Body of pancreas (tissue), 4 donors: ENCODE results near the gene RECQL5. TPM values are rescaled to one million over a fixed set of nuclear protein-coding genes. Genes with fewer than 3 reads are reported as not detected.

Experiments used
- ATAC-seq: fragments of 150-250 bp; one replicate; pipeline ENCODE4 v1.9.1; 2016
- DNase-seq, 4 donors: peaks; one replicate each; pipeline ENCODE4 v3.0.0-alpha.2; 2019
- H3K27ac ChIP-seq, 4 donors: fragments of 200-600 bp; sonication (generic); 1 replicate in 3 of 4; 2 replicates in 1 of 4; pipeline versions ENCODE4 v1.5.1 to v1.6.1; 2016 to 2019; ENCODE audit warnings: mild to moderate bottlenecking in 1 of 4, mixed read lengths in 1 of 4, moderate library complexity in 1 of 4
- H3K27me3 ChIP-seq, 2 donors: fragments of 200-600 bp; sonication (generic); one replicate each; pipeline ENCODE4 v1.6.0; 2016; ENCODE audit warnings: mild to moderate bottlenecking in 1 of 2
- H3K36me3 ChIP-seq, 2 donors: fragments of 200-600 bp; sonication (generic); replicated peaks in 1 of 2; 2 replicates each; pipeline ENCODE4 v1.5.1; 2016; ENCODE audit warnings: low read depth in 2 of 2; ENCODE audit not compliant: insufficient read depth in 1 of 2
- H3K4me1 ChIP-seq: fragments of 200-600 bp; sonication (generic); one replicate; pipeline ENCODE4 v1.6.0; 2016
- H3K4me3 ChIP-seq, 2 donors: fragments of 200-600 bp; sonication (generic); 1 replicate in 1 of 2; 2 replicates in 1 of 2; pipeline ENCODE4 v1.5.1; 2016 to 2019
- H3K9me3 ChIP-seq, 3 donors: fragments of 200-600 bp; sonication (generic); 1 replicate in 2 of 3; 2 replicates in 1 of 3; pipeline ENCODE4 v1.5.1; 2016
- POLR2A ChIP-seq, 3 donors: fragments of 450-650 bp; IDR thresholded peaks; one replicate each; pipeline ENCODE4 v1.6.1; 2016; ENCODE audit warnings: antibody characterized with exemption in 3 of 3, mild to moderate bottlenecking in 2 of 3
- WGBS, 2 donors: methylation state at CpG; one replicate each; pipeline ENCODE4 v1.1.5; 2017; 5-methylcytosine and 5-hydroxymethylcytosine counted together
- intact Hi-C: fragments of 100-400 bp; cut with DNase I; formaldehyde crosslinking; loops from one replicate; pipeline ENCODE4 v1.15.1; 2023
- total RNA-seq, 2 donors: library from RNA; depleted of rRNA; stranded (reverse); fragments of >200 nt; gene quantifications; one replicate each; pipeline ENCODE4 v1.1.0, GENCODE V29; 2016
- TF ChIP-seq, protein P1 (sequence below), 7 experiments: fragments of 450-650 bp in 4 of 7; fragments of 200-600 bp in 3 of 7; sonication (generic) in 3 of 7; IDR thresholded peaks; one replicate each; pipeline ENCODE4 v1.5.1; 2016 to 2019; ENCODE audit warnings: antibody characterized with exemption in 7 of 7

The RECQL5 gene
- total RNA-seq, 2 donors from 2014 or later = 8.6 to 38.6 TPM

DNA sequence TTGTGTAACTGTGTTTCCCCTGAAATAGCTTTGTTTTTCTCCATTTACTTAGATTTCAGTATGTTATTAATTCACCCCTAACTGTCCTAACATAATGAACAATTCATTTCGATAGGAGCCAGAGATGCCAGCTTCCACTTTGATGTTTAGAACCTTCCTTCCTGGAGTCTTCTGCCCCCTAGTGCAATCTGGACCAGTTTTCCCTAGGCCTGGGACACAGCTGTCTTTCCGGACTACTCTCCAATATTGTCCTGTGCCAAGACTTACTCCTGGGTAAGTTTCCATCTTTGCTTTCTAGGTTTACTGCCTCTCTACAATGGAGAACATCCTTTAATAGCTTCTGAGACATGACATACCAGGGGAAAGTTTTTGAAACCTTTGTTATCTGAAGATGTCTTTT lies 12.8 kb downstream of the RECQL5 start:
- H3K4me1 ChIP-seq = no peaks in the 10 kb centered on the region
- intact Hi-C loops = no loop called here
- peaks cover 0 to 2% of the 10 kb centered on the region in 2 donors for H3K36me3 ChIP-seq
- no peak overlapping the region for H3K27ac ChIP-seq
- no peaks in the 10 kb centered on the region for H3K9me3 ChIP-seq
- ATAC-seq = no peak
- TF ChIP-seq POLR2A (IDR thresholded peaks at IDR 0.05) = no peak
- TF ChIP-seq, protein P1, sequence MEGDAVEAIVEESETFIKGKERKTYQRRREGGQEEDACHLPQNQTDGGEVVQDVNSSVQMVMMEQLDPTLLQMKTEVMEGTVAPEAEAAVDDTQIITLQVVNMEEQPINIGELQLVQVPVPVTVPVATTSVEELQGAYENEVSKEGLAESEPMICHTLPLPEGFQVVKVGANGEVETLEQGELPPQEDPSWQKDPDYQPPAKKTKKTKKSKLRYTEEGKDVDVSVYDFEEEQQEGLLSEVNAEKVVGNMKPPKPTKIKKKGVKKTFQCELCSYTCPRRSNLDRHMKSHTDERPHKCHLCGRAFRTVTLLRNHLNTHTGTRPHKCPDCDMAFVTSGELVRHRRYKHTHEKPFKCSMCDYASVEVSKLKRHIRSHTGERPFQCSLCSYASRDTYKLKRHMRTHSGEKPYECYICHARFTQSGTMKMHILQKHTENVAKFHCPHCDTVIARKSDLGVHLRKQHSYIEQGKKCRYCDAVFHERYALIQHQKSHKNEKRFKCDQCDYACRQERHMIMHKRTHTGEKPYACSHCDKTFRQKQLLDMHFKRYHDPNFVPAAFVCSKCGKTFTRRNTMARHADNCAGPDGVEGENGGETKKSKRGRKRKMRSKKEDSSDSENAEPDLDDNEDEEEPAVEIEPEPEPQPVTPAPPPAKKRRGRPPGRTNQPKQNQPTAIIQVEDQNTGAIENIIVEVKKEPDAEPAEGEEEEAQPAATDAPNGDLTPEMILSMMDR (IDR thresholded peaks at IDR 0.05) = peak in 1 of 7 experiments; percentile 22
- no peak overlapping the region for H3K4me3 ChIP-seq
- WGBS, 2 donors = 30 to 33% methylated on average over 2 of the region's 2 CpGs
- no peaks in the 10 kb centered on the region for H3K27me3 ChIP-seq
- no peak for DNase-seq

DNA sequence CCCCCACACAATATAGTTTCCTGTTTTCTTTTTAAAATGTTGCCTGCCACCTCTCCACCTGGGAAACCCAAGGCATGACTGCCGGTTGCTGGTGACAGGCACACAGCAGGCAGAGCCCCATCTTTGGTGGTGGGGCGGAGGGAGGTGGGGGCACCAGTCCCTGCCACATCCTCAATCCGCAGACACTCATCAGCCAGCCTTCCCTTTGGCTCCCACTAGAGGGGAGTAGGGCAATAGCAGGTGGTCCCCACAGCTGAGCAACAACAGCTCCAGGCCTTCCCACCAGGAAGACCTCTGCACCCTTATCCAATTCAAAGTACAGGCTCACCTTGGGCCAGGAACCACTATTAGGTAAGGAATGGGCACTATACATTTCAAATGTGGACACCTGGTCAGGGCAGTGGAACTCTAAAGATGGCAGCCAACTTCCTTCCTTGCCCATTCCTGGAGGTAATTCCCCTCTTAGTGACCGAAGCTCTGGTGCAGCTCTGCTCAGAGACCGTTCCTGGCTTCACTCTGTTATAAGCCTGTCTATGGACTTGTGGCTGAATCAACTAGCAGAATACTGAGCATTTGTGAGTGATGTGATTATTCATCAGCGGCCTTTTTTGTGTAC lies 13.9 kb downstream of the RECQL5 start:
- intact Hi-C loops = no loop called here
- Histone ChIP-seq H3K27ac (no peak overlapping the region), H3K9me3 (no peaks in the 10 kb centered on the region), H3K4me3 (no peak overlapping the region), H3K4me1 (no peaks in the 10 kb centered on the region), H3K36me3 (peaks cover 0 to 2% of the 10 kb centered on the region in 2 donors), H3K27me3 (no peaks in the 10 kb centered on the region)
- 55 to 75% methylated on average over 6 of the region's 6 CpGs for WGBS, 2 donors
- DNase-seq = peak in 2 of 4 donors; percentile 24 to 37
- TF ChIP-seq POLR2A (IDR thresholded peaks at IDR 0.05) = no peak
- TF ChIP-seq, protein P1 (IDR thresholded peaks at IDR 0.05) = peak in 6 of 7 experiments; percentile 26 to 54 (median 49)
- ATAC-seq = peak; percentile 54

DNA sequence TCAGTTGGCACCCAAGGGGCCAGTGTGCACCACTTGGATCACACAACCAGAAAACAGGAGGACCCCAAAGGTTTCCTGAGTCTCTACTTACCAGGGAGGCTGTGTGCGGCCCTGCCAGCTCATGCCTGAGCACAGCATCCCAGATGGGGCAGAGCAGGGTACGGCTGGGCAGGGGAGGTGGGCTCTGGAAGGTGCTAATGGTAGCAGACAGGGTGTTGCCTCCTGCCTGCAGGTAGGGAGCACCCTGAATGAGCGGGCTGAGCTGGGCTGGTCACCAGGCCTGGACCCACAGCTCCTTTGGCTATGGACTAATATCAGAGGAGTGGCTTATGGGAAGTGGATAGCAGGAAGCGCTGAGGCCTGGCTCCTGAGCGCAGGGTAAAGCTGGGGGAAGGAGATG lies 14.6 kb downstream of the RECQL5 start:
- H3K36me3 ChIP-seq = no peaks in the 10 kb centered on the region
- intact Hi-C loops = no loop called here
- no peak for DNase-seq
- ATAC-seq = no peak
- WGBS, 2 donors = 80 to 86% methylated on average over 3 to 5 of the region's 5 CpGs
- H3K4me3 ChIP-seq = no peak overlapping the region
- TF ChIP-seq, protein P1 (IDR thresholded peaks at IDR 0.05) = no peak
- no peak for TF ChIP-seq POLR2A (IDR thresholded peaks at IDR 0.05)
- H3K4me1 ChIP-seq = peaks cover 4% of the 10 kb centered on the region
- no peaks in the 10 kb centered on the region for H3K27me3 ChIP-seq
- H3K27ac ChIP-seq = no peak overlapping the region
- H3K9me3 ChIP-seq = no peaks in the 10 kb centered on the region

DNA sequence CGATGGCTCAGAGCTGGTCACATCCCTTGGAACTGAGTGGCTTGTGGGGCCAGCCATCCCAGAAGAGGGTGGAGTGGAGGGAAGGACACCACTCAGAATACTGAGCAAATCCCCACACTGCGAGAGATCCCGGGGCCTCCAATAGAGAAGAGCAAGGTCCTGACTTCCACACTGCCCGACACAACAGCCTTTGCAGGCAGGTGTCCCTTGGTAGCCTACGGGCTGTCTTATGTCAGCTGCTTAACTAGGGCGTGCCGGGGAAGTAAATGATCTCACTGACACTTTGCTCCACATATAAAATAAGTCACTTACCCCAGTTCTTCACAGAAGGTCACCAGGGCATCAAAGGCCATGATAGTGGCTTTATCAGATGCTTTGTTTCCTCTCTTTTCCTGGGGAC lies 16.1 kb downstream of the RECQL5 start:
- H3K36me3 ChIP-seq = no peaks in the 10 kb centered on the region
- H3K4me1 ChIP-seq = peaks cover 18% of the 10 kb centered on the region
- TF ChIP-seq, protein P1 (IDR thresholded peaks at IDR 0.05) = no peak
- no peak overlapping the region for H3K4me3 ChIP-seq
- ATAC-seq = no peak
- WGBS, 2 donors = 82 to 91% methylated on average over 3 to 7 of the region's 7 CpGs
- H3K9me3 ChIP-seq = no peaks in the 10 kb centered on the region
- intact Hi-C loops = no loop called here
- no peaks in the 10 kb centered on the region for H3K27me3 ChIP-seq
- DNase-seq = no peak
- no peak overlapping the region for H3K27ac ChIP-seq

DNA sequence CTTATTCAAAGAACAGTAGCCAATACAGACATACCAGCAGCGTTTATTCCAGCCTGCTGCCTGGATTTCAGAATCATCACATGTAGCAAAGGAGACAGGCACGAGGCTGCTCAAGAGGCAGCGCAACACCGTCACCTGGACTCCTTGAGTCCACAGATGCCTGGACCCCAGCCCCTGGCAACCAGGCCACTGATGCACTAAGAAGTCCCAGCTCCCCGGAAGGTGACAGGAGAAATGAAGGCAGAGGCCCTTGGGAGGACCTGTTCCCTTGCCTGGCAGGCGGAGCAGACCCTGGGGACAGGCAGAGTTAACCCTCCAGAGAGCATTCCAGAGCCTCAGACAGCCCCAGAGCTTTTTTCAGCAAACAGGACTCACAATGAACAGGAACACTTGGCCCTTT lies 17.3 kb downstream of the RECQL5 start:
- intact Hi-C loops = no loop called here
- Histone ChIP-seq H3K27ac (no peak overlapping the region), H3K27me3 (no peaks in the 10 kb centered on the region), H3K9me3 (no peaks in the 10 kb centered on the region), H3K4me3 (no peak overlapping the region), H3K36me3 (no peaks in the 10 kb centered on the region), H3K4me1 (peaks cover 30% of the 10 kb centered on the region)
- no peak for DNase-seq
- TF ChIP-seq, protein P1 (IDR thresholded peaks at IDR 0.05) = no peak
- no peak for TF ChIP-seq POLR2A (IDR thresholded peaks at IDR 0.05)
- WGBS, 2 donors = 83 to 84% methylated on average over 4 to 6 of the region's 6 CpGs
- ATAC-seq = no peak
